Muscle of leg (tissue), 11 donors: Measurements from ENCODE around the gene BNIP3. TPM values are rescaled to one million over a fixed set of nuclear protein-coding genes. Genes with fewer than 3 reads are reported as not detected.
A peak's percentile ranks its signal among the peaks of the same experiment; 100 is the strongest.

ENCODE experiments used
- DNase-seq: peaks from one replicate; pipeline ENCODE4 v3.0.0; 2013
- H3K27ac ChIP-seq: one replicate; pipeline ENCODE4 v1.5.1; 2013; ENCODE audit warnings: mild to moderate bottlenecking, low read length, control low read depth
- H3K27me3 ChIP-seq: one replicate; pipeline ENCODE4 v1.6.1; 2013; ENCODE audit warnings: low read length; ENCODE audit not compliant: control insufficient read depth, insufficient read depth
- H3K36me3 ChIP-seq: one replicate; pipeline ENCODE4 v1.6.1; 2013; ENCODE audit warnings: low read length; ENCODE audit not compliant: control insufficient read depth, insufficient read depth
- H3K4me1 ChIP-seq: one replicate; pipeline ENCODE4 v1.6.1; 2013; ENCODE audit warnings: low read length; ENCODE audit not compliant: control insufficient read depth, insufficient read depth
- H3K4me3 ChIP-seq: one replicate; pipeline ENCODE4 v1.5.1; 2013; ENCODE audit warnings: low read length, control low read depth
- H3K9me3 ChIP-seq: replicated peaks from 2 replicates; pipeline ENCODE4 v1.6.1; 2013; ENCODE audit warnings: low read depth, low read length; ENCODE audit not compliant: control insufficient read depth
- WGBS: methylation state at CpG from one replicate; pipeline ENCODE4 v1.1.5; 2013; ENCODE audit warnings: missing lambda C conversion rate; ENCODE audit not compliant: insufficient coverage; 5-methylcytosine and 5-hydroxymethylcytosine counted together
- polyA plus RNA-seq, 8 donors: library from polyadenylated mRNA; unstranded; fragments of 120-200 nt; gene quantifications; one replicate each; pipeline versions ENCODE4 v1.2.1 to v1.2.3, GENCODE V29; 2013; ENCODE audit warnings: inconsistent platforms in 1 of 8, low replicate concordance in 1 of 8; ENCODE audit not compliant: insufficient read length in 8 of 8, insufficient read depth in 1 of 8
- total RNA-seq: library from RNA; stranded (reverse); fragments of 120-200 nt; gene quantifications from one replicate; pipeline ENCODE4 v1.2.4, GENCODE V29; 2013

BNIP3 gene
- total and polyA plus RNA-seq, 9 donors = 34.6 to 44.6 (median 40.0) TPM

- DNase-seq = peak; percentile 29
- H3K36me3 ChIP-seq = peaks cover 49% of the 10 kb centered on the region
- 76% methylated on average over 34 of the region's 34 CpGs for WGBS
- no peak overlapping the region for H3K27ac ChIP-seq
- peaks cover 15% of the 10 kb centered on the region for H3K4me1 ChIP-seq
- no peaks in the 10 kb centered on the region for H3K27me3 ChIP-seq
- no peak overlapping the region for H3K4me3 ChIP-seq
- no peaks in the 10 kb centered on the region for H3K9me3 ChIP-seq
Measured at GRCh38 chr10:131973160-131973951, 8.4 kb downstream of the BNIP3 start.

- no peaks in the 10 kb centered on the region for H3K9me3 ChIP-seq
- H3K36me3 ChIP-seq = peaks cover 49% of the 10 kb centered on the region
- WGBS = 19% methylated on average over 8 of the region's 11 CpGs
- H3K27ac ChIP-seq = no peak overlapping the region
- no peaks in the 10 kb centered on the region for H3K27me3 ChIP-seq
- H3K4me3 ChIP-seq = no peak overlapping the region
- peak; percentile 70 for DNase-seq
- H3K4me1 ChIP-seq = peaks cover 15% of the 10 kb centered on the region
Measured at GRCh38 chr10:131972474-131973071, 9.2 kb downstream of the BNIP3 start.

- H3K36me3 ChIP-seq = peaks cover 47% of the 10 kb centered on the region
- no peak overlapping the region for H3K4me3 ChIP-seq
- H3K27ac ChIP-seq = no peak overlapping the region
- DNase-seq = no peak
- peaks cover 15% of the 10 kb centered on the region for H3K4me1 ChIP-seq
- no peaks in the 10 kb centered on the region for H3K9me3 ChIP-seq
- no peaks in the 10 kb centered on the region for H3K27me3 ChIP-seq
- WGBS = 89% methylated on average over 6 of the region's 7 CpGs
Measured at GRCh38 chr10:131971591-131971990, 10.1 kb downstream of the BNIP3 start.

GRCh38 chr10:131970946-131971345, 10.8 kb downstream of the BNIP3 start:
- DNase-seq = no peak
- Histone ChIP-seq H3K27me3 (no peaks in the 10 kb centered on the region), H3K36me3 (peaks cover 47% of the 10 kb centered on the region), H3K9me3 (no peaks in the 10 kb centered on the region), H3K27ac (no peak overlapping the region), H3K4me1 (peaks cover 15% of the 10 kb centered on the region), H3K4me3 (no peak overlapping the region)
- 97% methylated on average over 18 of the region's 18 CpGs for WGBS

- Histone ChIP-seq H3K36me3 (peaks cover 49% of the 10 kb centered on the region), H3K27me3 (no peaks in the 10 kb centered on the region), H3K9me3 (no peaks in the 10 kb centered on the region), H3K4me1 (peaks cover 15% of the 10 kb centered on the region), H3K4me3 (no peak overlapping the region), H3K27ac (no peak overlapping the region)
- WGBS = 94% methylated on average over 13 of the region's 13 CpGs
- no peak for DNase-seq
Measured at GRCh38 chr10:131968949-131969348, 12.8 kb downstream of the BNIP3 start.

- Histone ChIP-seq H3K27ac (no peak overlapping the region), H3K4me3 (no peak overlapping the region), H3K4me1 (peaks cover 9% of the 10 kb centered on the region), H3K36me3 (peaks cover 21% of the 10 kb centered on the region), H3K9me3 (no peaks in the 10 kb centered on the region), H3K27me3 (no peaks in the 10 kb centered on the region)
- WGBS = 93% methylated on average over 5 of the region's 9 CpGs
- no peak for DNase-seq
Measured at GRCh38 chr10:131964298-131964697, 17.4 kb downstream of the BNIP3 start.

GRCh38 chr10:131963811-131964210, 17.9 kb downstream of the BNIP3 start:
- DNase-seq = no peak
- H3K27me3 ChIP-seq = no peaks in the 10 kb centered on the region
- H3K4me3 ChIP-seq = no peak overlapping the region
- no peak overlapping the region for H3K27ac ChIP-seq
- no peaks in the 10 kb centered on the region for H3K9me3 ChIP-seq
- 82% methylated on average over 4 of the region's 9 CpGs for WGBS
- peaks cover 16% of the 10 kb centered on the region for H3K36me3 ChIP-seq
- H3K4me1 ChIP-seq = peaks cover 9% of the 10 kb centered on the region

GRCh38 chr10:131963350-131963749, 18.4 kb downstream of the BNIP3 start:
- DNase-seq = no peak
- H3K4me3 ChIP-seq = no peak overlapping the region
- no peaks in the 10 kb centered on the region for H3K27me3 ChIP-seq
- WGBS = 92% methylated on average over 14 of the region's 20 CpGs
- H3K9me3 ChIP-seq = no peaks in the 10 kb centered on the region
- H3K4me1 ChIP-seq = peaks cover 9% of the 10 kb centered on the region
- H3K27ac ChIP-seq = no peak overlapping the region
- H3K36me3 ChIP-seq = peaks cover 14% of the 10 kb centered on the region

GRCh38 chr10:131961777-131962662, 19.7 kb downstream of the BNIP3 start:
- 61% methylated on average over 14 of the region's 32 CpGs for whole genome bisulfite sequencing
- no peak overlapping the region for H3K4me3 ChIP-seq
- peaks cover 24% of the 10 kb centered on the region for H3K36me3 ChIP-seq
- H3K9me3 ChIP-seq = no peaks in the 10 kb centered on the region
- H3K27me3 ChIP-seq = no peaks in the 10 kb centered on the region
- DNase-seq = peak; percentile 32
- no peak overlapping the region for H3K27ac ChIP-seq
- H3K4me1 ChIP-seq = peaks cover 9% of the 10 kb centered on the region
